GM12878 (cell line): ENCODE data around the gene EME2.

Experiments used
- CTCF ChIP-seq, 3 experiments: IDR thresholded peaks in 2 of 3; conservative IDR thresholded peaks in 1 of 3; 2 replicates each; pipeline ENCODE4 v1.5.1; 2011; ENCODE audit warnings: low read depth in 3 of 3, low read length in 3 of 3, mild to moderate bottlenecking in 3 of 3, control low read depth in 2 of 3, moderate library complexity in 2 of 3, inconsistent platforms in 1 of 3, mixed read lengths in 1 of 3; ENCODE audit not compliant: control insufficient read depth in 2 of 3, insufficient read depth in 1 of 3; ENCODE audit errors: extremely low read depth in 1 of 3
- EZH2 ChIP-seq: IDR thresholded peaks from 2 replicates; pipeline ENCODE4 v1.6.1; 2012; ENCODE audit warnings: low read depth, mild to moderate bottlenecking, control low read depth, inconsistent platforms, low read length, borderline replicate concordance; ENCODE audit not compliant: control insufficient read depth
- NFYB ChIP-seq: IDR thresholded peaks from 2 replicates; pipeline ENCODE4 v1.6.1; 2011; ENCODE audit warnings: low read depth, mild to moderate bottlenecking, low read length, improper control_type of control experiment, moderate library complexity; ENCODE audit not compliant: insufficient read depth
- POLR2A ChIP-seq: IDR thresholded peaks from 2 replicates; pipeline ENCODE4 v1.6.1; 2011; ENCODE audit warnings: low read depth, mild to moderate bottlenecking, low read length
- POLR2AphosphoS5 ChIP-seq: IDR thresholded peaks from 2 replicates; pipeline ENCODE4 v1.6.1; 2011; ENCODE audit warnings: mild to moderate bottlenecking, low read length, inconsistent platforms
- PRDM15 ChIP-seq: fragments of 450-650 bp; formaldehyde crosslinking; IDR thresholded peaks from 2 replicates; pipeline ENCODE4 v1.4.0; 2020; ENCODE audit warnings: mild to moderate bottlenecking, moderate library complexity
- RAD21 ChIP-seq: IDR thresholded peaks from 2 replicates; pipeline ENCODE4 v1.6.1; 2011; ENCODE audit warnings: mild to moderate bottlenecking, low read depth, low read length, moderate library complexity; ENCODE audit not compliant: insufficient read depth
- SMAD5 ChIP-seq: IDR thresholded peaks from 2 replicates; pipeline ENCODE4 v1.6.1; 2016; ENCODE audit warnings: antibody characterized with exemption, low read depth
- TAF1 ChIP-seq: IDR thresholded peaks from 2 replicates; pipeline ENCODE4 v1.6.1; 2011; ENCODE audit warnings: mild to moderate bottlenecking, low read depth, low read length, borderline replicate concordance
- ZBTB33 ChIP-seq: fragments of 450-650 bp; IDR thresholded peaks from 2 replicates; pipeline ENCODE4 v1.6.1; 2017; ENCODE audit warnings: mild to moderate bottlenecking
- TF ChIP-seq, protein P1 (sequence below): IDR thresholded peaks from 2 replicates; pipeline ENCODE4 v1.6.1; 2012; ENCODE audit warnings: mild to moderate bottlenecking, low read depth, low read length
- TF ChIP-seq, protein P2 (sequence below): IDR thresholded peaks from 2 replicates; pipeline ENCODE4 v1.6.1; 2011; ENCODE audit warnings: low read depth, low read length, improper control_type of control experiment, borderline replicate concordance

DNA sequence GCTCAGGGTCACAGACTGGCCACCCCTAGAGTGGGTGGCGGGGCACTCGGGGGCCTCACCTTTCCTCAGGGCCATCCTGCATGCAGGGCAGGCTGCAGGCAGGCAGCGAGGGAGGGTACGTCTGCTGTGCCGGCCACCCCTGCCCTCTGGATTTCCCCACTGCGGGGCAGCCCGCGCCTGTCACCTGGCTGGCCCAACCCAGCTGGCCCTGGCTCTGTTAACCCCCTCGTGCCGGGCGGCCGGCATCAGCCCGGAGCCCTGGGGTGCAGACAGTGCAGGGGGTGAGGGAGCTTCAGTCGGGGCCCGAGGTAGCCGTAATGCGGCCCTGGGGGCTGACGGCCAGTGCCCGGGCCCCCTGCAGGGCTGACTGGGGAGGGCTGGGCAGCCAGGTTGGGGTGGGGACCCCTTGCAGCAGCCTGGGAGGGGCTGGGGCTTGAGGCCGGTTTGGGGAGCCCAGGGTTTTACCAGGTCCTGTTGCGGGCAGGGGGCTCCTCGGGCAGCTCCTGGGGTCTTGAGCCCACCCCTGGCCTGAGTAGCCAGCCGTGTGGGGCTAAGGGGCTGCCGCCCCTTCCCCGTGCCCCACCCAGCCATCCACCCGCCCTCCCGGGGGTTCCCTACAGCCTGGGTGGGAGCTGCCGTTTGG lies 21.1 kb downstream of the EME2 start, which contains the start of gene IGFALS:
- TF ChIP-seq TAF1 (no peak), PRDM15 (CRISPR knock-in tag) (no peak), CTCF (IDR thresholded peaks at IDR 0.05 in 2 of 3, conservative IDR thresholded peaks at IDR 0.05 in 1 of 3; ENCODE audit: control insufficient read depth in 2 of 3, extremely low read depth in 1 of 3, insufficient read depth in 1 of 3, low read depth in 3 of 3, low read length in 3 of 3) (no peak), POLR2AphosphoS5 (no peak), EZH2 (no peak), POLR2A (no peak), SMAD5 (no peak), RAD21 (no peak), ZBTB33 (no peak), NFYB (no peak)
- TF ChIP-seq, protein P1, sequence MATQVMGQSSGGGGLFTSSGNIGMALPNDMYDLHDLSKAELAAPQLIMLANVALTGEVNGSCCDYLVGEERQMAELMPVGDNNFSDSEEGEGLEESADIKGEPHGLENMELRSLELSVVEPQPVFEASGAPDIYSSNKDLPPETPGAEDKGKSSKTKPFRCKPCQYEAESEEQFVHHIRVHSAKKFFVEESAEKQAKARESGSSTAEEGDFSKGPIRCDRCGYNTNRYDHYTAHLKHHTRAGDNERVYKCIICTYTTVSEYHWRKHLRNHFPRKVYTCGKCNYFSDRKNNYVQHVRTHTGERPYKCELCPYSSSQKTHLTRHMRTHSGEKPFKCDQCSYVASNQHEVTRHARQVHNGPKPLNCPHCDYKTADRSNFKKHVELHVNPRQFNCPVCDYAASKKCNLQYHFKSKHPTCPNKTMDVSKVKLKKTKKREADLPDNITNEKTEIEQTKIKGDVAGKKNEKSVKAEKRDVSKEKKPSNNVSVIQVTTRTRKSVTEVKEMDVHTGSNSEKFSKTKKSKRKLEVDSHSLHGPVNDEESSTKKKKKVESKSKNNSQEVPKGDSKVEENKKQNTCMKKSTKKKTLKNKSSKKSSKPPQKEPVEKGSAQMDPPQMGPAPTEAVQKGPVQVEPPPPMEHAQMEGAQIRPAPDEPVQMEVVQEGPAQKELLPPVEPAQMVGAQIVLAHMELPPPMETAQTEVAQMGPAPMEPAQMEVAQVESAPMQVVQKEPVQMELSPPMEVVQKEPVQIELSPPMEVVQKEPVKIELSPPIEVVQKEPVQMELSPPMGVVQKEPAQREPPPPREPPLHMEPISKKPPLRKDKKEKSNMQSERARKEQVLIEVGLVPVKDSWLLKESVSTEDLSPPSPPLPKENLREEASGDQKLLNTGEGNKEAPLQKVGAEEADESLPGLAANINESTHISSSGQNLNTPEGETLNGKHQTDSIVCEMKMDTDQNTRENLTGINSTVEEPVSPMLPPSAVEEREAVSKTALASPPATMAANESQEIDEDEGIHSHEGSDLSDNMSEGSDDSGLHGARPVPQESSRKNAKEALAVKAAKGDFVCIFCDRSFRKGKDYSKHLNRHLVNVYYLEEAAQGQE = no peak
- TF ChIP-seq, protein P2, sequence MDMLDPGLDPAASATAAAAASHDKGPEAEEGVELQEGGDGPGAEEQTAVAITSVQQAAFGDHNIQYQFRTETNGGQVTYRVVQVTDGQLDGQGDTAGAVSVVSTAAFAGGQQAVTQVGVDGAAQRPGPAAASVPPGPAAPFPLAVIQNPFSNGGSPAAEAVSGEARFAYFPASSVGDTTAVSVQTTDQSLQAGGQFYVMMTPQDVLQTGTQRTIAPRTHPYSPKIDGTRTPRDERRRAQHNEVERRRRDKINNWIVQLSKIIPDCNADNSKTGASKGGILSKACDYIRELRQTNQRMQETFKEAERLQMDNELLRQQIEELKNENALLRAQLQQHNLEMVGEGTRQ = no peak
